Liver (tissue), 3 donors: Measurements from ENCODE around the gene COX15.

Source experiments
- CTCF ChIP-seq: fragments of 150-350 bp; IDR thresholded peaks from 2 replicates; pipeline ENCODE4 v1.5.1; 2017; ENCODE audit warnings: improper control_type of control experiment, low read depth, low read length; ENCODE audit not compliant: missing input control
- EGR1 ChIP-seq, 2 donors: IDR thresholded peaks; 2 replicates each; pipeline ENCODE4 v1.6.1; 2016 to 2018; ENCODE audit warnings: antibody characterized with exemption in 2 of 2, low read depth in 2 of 2
- GABPA ChIP-seq, 2 donors: IDR thresholded peaks in 1 of 2; conservative IDR thresholded peaks in 1 of 2; 2 replicates each; pipeline ENCODE4 v1.6.1; 2016; ENCODE audit warnings: antibody characterized with exemption in 2 of 2, mild to moderate bottlenecking in 1 of 2, moderate library complexity in 1 of 2
- JUND ChIP-seq, 2 donors: IDR thresholded peaks; 2 replicates each; pipeline ENCODE4 v1.6.1; 2016; ENCODE audit warnings: antibody characterized with exemption in 2 of 2
- MAX ChIP-seq: IDR thresholded peaks from 2 replicates; pipeline ENCODE4 v1.6.1; 2016; ENCODE audit warnings: antibody characterized with exemption
- NR2F2 ChIP-seq: IDR thresholded peaks from 2 replicates; pipeline ENCODE4 v1.6.1; 2016; ENCODE audit warnings: antibody characterized with exemption
- REST ChIP-seq: IDR thresholded peaks from 2 replicates; pipeline ENCODE4 v1.6.1; 2016; ENCODE audit warnings: antibody characterized with exemption, mild to moderate bottlenecking
- SP1 ChIP-seq: IDR thresholded peaks from 2 replicates; pipeline ENCODE4 v1.6.1; 2018; ENCODE audit warnings: antibody characterized with exemption, mild to moderate bottlenecking
- TAF1 ChIP-seq: conservative IDR thresholded peaks from 2 replicates; pipeline ENCODE4 v1.6.1; 2016; ENCODE audit warnings: antibody characterized with exemption, mild to moderate bottlenecking
- ZBTB33 ChIP-seq: IDR thresholded peaks from 2 replicates; pipeline ENCODE4 v1.6.1; 2016; ENCODE audit warnings: antibody characterized with exemption
- TF ChIP-seq, protein P1 (sequence below): IDR thresholded peaks from 2 replicates; pipeline ENCODE4 v1.6.1; 2016; ENCODE audit warnings: antibody characterized with exemption
- donor health status: healthy.
- donor health status: healthy.

DNA sequence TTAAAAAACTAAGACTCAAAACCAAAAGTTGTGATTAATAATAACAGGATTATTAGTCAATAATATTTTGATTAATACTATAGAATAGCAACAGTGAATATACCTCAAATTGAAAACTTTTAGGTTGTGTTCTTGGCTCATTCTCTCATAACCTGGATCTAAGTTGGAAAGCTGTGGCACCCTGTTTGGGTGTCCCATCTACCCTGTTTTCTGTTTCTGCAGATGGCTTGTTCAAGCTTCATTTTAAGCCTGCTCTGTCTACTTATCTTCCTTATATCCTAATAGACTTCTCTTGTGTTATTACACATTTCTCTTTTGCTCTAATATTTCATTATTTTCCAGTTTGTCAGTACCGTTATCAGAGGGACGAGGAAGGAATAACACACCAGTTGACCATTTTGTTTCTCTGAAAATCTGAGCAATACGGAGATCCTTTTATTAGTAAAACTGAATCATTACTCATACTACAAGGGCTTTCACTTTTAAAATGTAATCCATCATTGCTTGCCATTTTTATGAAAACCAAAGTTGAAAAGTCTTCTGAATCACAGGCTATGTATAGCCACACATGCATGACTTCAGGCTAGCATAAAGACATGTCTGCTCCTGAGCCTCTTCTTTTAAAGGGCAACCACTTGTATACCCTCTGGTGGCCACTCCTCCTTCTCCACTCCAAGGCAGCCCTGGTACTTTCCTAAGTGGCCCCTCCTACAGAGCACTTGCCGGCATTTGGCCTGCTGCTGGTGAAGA is 22.3 kb downstream of the COX15 start:
- TF ChIP-seq CTCF, result no peak
- TF ChIP-seq JUND (IDR thresholded peaks at IDR 0.05), result no peak
- no peak for TF ChIP-seq MAX
- no peak for TF ChIP-seq NR2F2
- TF ChIP-seq GABPA (IDR thresholded peaks at IDR 0.05 in 1 of 2, conservative IDR thresholded peaks at IDR 0.05 in 1 of 2), result no peak
- TF ChIP-seq ZBTB33, result no peak
- no peak for TF ChIP-seq EGR1 (IDR thresholded peaks at IDR 0.05; ENCODE audit: low read depth in 2 of 2)
- no peak for TF ChIP-seq REST
- TF ChIP-seq, protein P1, sequence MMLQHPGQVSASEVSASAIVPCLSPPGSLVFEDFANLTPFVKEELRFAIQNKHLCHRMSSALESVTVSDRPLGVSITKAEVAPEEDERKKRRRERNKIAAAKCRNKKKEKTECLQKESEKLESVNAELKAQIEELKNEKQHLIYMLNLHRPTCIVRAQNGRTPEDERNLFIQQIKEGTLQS, result no peak
- no peak for TF ChIP-seq SP1
- no peak for TF ChIP-seq TAF1
